ENCODE measurements around the gene KIF5B.

- TF ChIP-seq CTCF (conservative IDR thresholded peaks at IDR 0.05; ENCODE audit: low read length) (no peak), EZH2phosphoT487 (IDR thresholded peaks at IDR 0.05; ENCODE audit: borderline replicate concordance) (no peak)
Observed at GRCh38 chr10:32004161-32004591, 52.0 kb downstream of the KIF5B start.
